GM23248 (cell line): ENCODE data around the gene TMEM91.

Experiments used
- EZH2 ChIP-seq: fragments of 200-600 bp; sonication (generic); IDR thresholded peaks from 2 replicates; pipeline ENCODE4 v1.6.1; 2018; ENCODE audit warnings: antibody characterized with exemption, mild to moderate bottlenecking; ENCODE audit not compliant: insufficient read depth, poor library complexity, severe bottlenecking
- EZH2phosphoT487 ChIP-seq: fragments of 200-600 bp; sonication (generic); IDR thresholded peaks from 2 replicates; pipeline ENCODE4 v1.6.1; 2018; ENCODE audit warnings: antibody characterized with exemption, moderate library complexity, mild to moderate bottlenecking, low read depth; ENCODE audit not compliant: insufficient read depth

DNA sequence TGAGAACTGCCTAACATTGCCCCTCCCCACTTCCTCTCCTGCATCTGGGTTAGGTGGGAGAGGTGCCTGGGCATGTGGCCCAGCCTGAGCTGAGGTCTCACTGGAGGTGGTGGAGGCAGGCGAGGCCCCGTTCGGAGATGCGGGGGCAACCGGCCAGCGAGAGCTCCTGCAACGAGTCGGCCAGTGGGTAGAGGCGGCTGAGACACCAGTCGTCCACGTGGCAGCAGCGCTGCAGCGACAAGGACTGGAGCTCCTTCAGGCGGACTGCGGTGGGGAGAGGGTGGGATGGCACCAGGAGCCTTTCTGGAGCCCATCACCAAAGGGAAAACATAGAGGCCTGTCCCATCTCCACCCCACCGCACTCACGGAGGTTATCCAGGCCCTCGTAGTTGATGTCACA is 56.8 kb downstream of the TMEM91 start:
- TF ChIP-seq EZH2 (no peak), EZH2phosphoT487 (no peak)
